Right ventricle myocardium superior (tissue), 1 donor: Measurements from ENCODE around the gene HACD2. TPM values are rescaled to one million over a fixed set of nuclear protein-coding genes. Genes with fewer than 3 reads are reported as not detected.
"Not testable (repeated sequence)": the region's sequence is repeated elsewhere in the genome, so short reads cannot be mapped to it uniquely, and the experiment has no call there.

Experiments
- ATAC-seq: fragments of 200-7000 bp; cut with Tn5 transposase; one replicate; pipeline ENCODE4 v1.9.1; 2020; ENCODE audit warnings: mild to moderate bottlenecking; ENCODE audit not compliant: poor library complexity
- DNase-seq: peaks from one replicate; pipeline ENCODE4 v3.0.0-alpha.2; 2020
- intact Hi-C: fragments of 100-400 bp; cut with DNase I; formaldehyde crosslinking; loops from one replicate; pipeline ENCODE4 v1.11.2; 2022
- total RNA-seq: library from RNA; stranded (reverse); fragmentation: NEBNext Ultra II Directional; extraction: Animal tissue kit (Norgen Biotek cat#: 25700); gene quantifications from one replicate; pipeline ENCODE4 v1.2.1, GENCODE V29; 2021
- donor health status: DM: no; HTN: yes; CAD: no; lungs with severe emphysema.

Gene HACD2
- total RNA-seq, 1 donor from 2014 or later = 9.1 TPM

GRCh38 chr3:123618076-123618708 is 33.3 kb upstream of the HACD2 start:
- ATAC-seq = peak; percentile 36
- DNase-seq = no peak
- intact Hi-C loops = no loop called here

GRCh38 chr3:123616593-123616992 is 31.7 kb upstream of the HACD2 start:
- ATAC-seq (no peak), DNase-seq (no peak)
- intact Hi-C loops = no loop called here

GRCh38 chr3:123613543-123613942 is 28.7 kb upstream of the HACD2 start:
- ATAC-seq (no peak), DNase-seq (no peak)
- intact Hi-C loops = no loop called here

- intact Hi-C loops, DNase-seq, ATAC-seq: not testable (repeated sequence)
Measured at GRCh38 chr3:123611674-123612073, 26.8 kb upstream of the HACD2 start.

GRCh38 chr3:123611082-123611481 is 26.2 kb upstream of the HACD2 start:
- intact Hi-C loops = no loop called here
- ATAC-seq = no peak
- no peak for DNase-seq

- intact Hi-C loops = no loop called here
- ATAC-seq (no peak), DNase-seq (no peak)
Measured at GRCh38 chr3:123610331-123610730, 25.5 kb upstream of the HACD2 start.

- ATAC-seq (peak; percentile 39), DNase-seq (no peak)
- intact Hi-C loops = no loop called here
Measured at GRCh38 chr3:123609063-123609462, 24.2 kb upstream of the HACD2 start.

- intact Hi-C loops = no loop called here
- DNase-seq (no peak), ATAC-seq (no peak)
Measured at GRCh38 chr3:123608263-123608937, 23.5 kb upstream of the HACD2 start.

- ATAC-seq = no peak
- no peak for DNase-seq
- intact Hi-C loops = no loop called here
Measured at GRCh38 chr3:123606527-123606926, 21.7 kb upstream of the HACD2 start.

- peak; percentile 30 for ATAC-seq
- DNase-seq = no peak
- intact Hi-C loops = no loop called here
Measured at GRCh38 chr3:123605789-123606234, 21.0 kb upstream of the HACD2 start.

- ATAC-seq, intact Hi-C loops, DNase-seq: not testable (repeated sequence)
Measured at GRCh38 chr3:123603153-123603552, 18.3 kb upstream of the HACD2 start.

- ATAC-seq = no peak
- intact Hi-C loops = no loop called here
- no peak for DNase-seq
Measured at GRCh38 chr3:123602325-123602724, 17.5 kb upstream of the HACD2 start.

GRCh38 chr3:123600863-123601262 is 16.0 kb upstream of the HACD2 start:
- intact Hi-C loops, ATAC-seq: not testable (repeated sequence)

GRCh38 chr3:123597561-123597960 is 12.7 kb upstream of the HACD2 start:
- intact Hi-C loops = no loop called here
- no peak for ATAC-seq
- no peak for DNase-seq

More at GRCh38 chr3:123600863-123601262, 16.0 kb upstream of the HACD2 start:
- not testable (repeated sequence) for DNase-seq

- intact Hi-C loops = no loop called here
- ATAC-seq = no peak
- no peak for DNase-seq
Measured at GRCh38 chr3:123595396-123596180, 10.7 kb upstream of the HACD2 start.

- DNase-seq (no peak), ATAC-seq (no peak)
- intact Hi-C loops = no loop called here
Measured at GRCh38 chr3:123593381-123593780, 8.5 kb upstream of the HACD2 start.

- DNase-seq (no peak), ATAC-seq (no peak)
- intact Hi-C loops = no loop called here
Measured at GRCh38 chr3:123590685-123591450, 6.0 kb upstream of the HACD2 start.

GRCh38 chr3:123587401-123587800 is 2.5 kb upstream of the HACD2 start:
- ATAC-seq (no peak), DNase-seq (no peak)
- intact Hi-C loops = no loop called here

GRCh38 chr3:123586968-123587367 is 2.1 kb upstream of the HACD2 start:
- DNase-seq = no peak
- intact Hi-C loops = no loop called here
- ATAC-seq = no peak
